HG03520 (cell line): ENCODE data around the gene ELMO3.
A peak's percentile ranks its signal among the peaks of the same experiment; 100 is the strongest.

ENCODE experiments used
- ATAC-seq: cut with Tn5 transposase; IDR thresholded peaks from one replicate; pipeline ENCODE4 v1.9.1; 2021; ENCODE audit warnings: mild to moderate bottlenecking, moderate library complexity; ENCODE audit not compliant: unreplicated experiment

The ELMO3 gene

DNA sequence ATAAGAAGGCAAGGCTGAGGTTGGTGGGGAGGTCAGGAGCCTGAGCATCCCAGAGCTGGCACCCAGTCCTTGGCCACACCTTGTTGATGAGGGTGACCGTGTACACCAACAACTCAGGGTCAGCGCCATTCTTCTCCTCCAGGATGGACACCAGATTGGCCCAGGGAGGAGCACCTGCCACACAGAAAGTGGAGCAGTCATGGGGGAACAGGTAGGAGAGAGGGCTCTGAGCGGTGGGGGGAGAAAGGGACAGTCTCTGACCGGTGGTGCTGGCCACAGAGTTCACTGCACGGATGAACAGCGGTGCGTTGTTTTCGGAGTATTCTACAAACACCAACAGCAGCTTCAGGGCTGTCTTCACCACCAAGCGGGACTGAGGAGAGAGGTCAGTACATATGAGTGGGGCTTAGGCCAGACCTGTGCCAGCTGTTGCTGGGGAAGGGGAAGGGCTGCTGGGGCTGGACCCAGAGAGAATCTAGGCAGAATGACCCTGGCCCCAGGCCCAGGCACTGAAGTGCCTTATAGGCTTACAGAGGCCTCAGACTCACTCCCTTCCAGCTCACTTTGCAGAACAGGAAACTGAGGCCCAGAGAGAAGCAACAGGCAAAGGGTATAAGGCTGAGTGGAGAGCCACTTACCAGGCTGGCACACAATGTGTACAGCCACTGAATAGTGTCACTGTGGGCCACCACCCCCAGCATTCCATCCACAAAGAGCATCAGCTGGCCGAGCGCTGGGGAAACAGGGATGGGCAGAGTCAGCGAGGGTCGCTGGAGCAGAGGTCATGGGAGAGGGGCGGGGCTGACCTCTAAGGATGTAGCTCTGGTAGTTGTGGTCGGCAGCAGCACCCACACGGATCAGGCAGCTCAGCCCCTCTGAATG lies 38.7 kb downstream of the ELMO3 start:
- ATAC-seq: no peak

DNA sequence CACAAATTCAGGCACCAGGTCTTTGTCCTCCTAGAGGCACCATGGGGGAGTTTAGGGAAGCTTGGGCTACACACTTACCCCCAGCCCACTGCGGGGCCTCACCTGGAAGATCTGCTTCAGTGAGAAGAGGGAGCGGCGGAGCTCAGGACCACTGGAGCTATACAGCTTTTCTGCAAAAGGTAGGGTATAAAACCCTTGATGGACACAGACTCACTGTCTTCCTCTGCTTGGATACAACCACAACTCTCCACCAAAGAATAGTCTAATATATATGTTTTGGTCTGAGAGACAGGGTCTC lies 39.3 kb downstream of the ELMO3 start:
- ATAC-seq: no peak

DNA sequence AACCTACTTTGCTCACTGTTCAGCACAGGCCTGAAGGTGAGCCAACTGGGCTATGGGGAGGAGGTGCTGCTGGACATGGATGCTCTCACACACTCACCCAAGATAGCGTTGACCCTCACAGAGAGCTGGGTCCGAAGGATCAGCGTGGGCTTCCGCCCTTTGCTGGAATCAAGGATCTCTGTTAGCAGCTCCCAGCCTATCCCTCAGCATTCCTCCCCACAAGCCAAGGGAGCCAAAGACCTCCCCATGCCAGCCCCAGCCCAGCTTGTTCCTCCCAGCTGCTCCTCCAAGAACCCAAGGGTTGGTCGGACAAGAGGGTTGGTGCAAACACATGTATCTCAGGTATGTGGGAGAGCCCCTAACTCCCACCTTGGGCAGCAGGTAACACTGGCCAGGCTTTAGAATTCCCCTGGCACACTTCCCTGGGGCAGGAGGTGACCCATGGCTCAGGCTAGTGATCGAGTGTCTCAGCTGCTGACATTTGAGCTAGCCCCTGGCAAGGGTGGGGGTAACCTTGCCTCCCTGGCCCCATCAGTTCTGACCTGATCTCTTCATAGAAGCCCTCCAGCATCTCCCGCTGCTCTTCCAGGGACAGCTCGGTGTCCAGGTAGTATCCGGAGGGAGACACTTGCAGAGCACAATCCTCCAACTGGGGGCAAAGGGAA lies 40.0 kb downstream of the ELMO3 start:
- ATAC-seq: no peak

DNA sequence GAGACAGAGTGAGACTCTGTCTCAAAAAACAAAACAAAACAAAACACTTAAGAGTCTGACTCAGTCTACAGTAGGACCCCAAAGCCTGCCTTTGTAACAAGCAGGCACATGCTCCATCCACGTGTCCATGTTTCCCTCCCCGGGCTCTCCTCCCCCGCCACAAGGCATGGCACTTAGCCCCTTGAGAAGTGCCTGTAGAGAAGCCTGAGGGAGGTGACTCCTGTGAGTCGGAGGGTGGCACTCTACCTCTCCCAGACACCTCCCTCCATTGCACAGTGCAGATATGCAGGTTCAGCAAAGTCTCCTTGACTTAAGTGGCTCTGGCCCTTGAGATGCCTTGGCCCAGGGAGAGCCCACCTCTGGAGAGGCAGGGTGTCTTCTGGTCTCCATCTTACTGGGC lies 41.6 kb downstream of the ELMO3 start:
- ATAC-seq: no peak

DNA sequence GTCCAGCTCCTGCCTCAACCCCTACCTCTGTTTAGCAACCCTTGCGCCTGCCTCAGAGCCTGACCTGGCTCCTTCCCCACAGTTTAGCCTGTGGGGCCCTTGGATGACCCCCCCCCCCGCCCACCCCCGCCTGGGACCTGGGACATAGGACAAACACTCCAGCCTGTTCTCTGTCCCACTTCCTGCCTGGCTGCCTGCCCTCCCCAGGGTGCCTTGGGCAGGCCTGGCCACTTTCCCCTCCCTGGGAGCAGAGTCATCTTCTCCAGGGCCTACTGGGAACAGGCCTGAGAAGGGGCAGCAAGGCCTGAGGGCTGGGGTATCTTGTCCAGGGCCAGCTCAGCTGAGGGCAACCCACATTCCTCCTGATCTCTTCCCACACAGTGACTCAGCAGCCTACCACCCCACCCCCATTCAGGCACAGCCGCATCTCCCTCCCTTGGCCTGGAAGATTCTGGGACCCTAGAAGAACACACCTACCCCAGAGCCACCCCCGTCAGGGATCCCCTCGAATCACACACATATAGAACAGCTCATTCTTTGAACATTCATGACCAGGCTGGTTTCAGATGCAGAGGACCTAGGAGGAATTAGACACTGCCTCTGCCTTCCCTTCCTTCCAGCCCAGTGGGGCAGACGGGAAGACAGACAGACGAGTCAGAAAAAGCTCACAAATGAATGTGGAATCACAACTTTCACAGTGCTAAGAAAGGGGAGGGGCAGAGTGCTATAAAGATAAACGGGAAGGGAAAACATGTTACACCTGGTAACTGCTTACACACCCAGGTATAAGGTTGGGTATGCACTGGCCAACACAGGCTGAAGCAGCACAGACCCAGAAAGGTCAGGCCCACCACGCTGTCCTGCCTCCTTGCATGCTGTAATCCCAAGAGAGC lies 42.3 kb downstream of the ELMO3 start:
- ATAC-seq: no peak

DNA sequence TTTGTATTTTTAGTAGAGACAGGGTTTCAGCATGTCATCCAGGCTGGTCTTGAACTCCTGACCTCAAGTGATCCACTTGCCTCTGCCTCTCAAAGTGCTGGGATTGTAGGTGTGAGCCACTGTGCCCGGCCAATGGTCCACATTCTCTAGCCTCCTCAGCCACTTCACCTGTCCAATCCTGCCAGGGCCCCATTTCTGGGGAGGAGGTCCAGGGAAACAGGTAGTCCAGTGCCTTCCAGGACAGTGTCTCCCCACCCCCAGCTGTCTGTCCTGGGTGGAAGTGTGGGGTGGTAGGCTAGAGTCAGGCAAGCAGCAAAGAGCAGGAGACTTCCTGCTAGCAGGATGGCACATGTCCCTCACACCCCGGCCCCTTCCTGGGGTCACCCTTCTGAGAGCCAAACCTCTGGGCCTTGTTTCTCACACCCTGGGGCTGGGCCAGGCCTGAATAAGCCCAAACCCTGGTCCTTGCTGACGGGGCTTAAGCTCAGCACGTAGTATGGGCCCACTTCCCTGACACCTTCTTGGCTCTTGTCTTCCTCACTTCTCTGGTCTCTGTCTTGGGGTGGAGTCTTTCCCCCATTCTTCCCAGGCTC lies 43.3 kb downstream of the ELMO3 start:
- ATAC-seq: no peak

DNA sequence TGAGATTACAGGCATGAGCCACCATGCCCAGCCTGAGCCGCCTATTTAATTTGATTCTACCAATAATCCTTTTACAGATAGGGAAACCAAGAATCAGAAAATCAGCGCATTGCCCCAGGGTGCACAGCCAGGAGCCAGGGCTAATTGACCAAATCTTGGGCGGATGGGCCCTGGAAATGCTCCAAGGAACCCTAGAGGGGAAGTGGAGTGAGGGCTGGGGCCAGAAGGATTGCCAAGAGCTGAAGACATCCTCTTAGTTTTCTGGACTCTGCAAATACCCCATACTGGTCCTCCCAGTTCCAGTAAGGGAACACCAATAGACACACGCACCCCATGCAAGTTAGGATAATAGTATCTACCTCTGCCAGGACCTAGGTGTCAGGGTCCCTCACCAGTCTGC lies 44.5 kb downstream of the ELMO3 start:
- no peak for ATAC-seq

DNA sequence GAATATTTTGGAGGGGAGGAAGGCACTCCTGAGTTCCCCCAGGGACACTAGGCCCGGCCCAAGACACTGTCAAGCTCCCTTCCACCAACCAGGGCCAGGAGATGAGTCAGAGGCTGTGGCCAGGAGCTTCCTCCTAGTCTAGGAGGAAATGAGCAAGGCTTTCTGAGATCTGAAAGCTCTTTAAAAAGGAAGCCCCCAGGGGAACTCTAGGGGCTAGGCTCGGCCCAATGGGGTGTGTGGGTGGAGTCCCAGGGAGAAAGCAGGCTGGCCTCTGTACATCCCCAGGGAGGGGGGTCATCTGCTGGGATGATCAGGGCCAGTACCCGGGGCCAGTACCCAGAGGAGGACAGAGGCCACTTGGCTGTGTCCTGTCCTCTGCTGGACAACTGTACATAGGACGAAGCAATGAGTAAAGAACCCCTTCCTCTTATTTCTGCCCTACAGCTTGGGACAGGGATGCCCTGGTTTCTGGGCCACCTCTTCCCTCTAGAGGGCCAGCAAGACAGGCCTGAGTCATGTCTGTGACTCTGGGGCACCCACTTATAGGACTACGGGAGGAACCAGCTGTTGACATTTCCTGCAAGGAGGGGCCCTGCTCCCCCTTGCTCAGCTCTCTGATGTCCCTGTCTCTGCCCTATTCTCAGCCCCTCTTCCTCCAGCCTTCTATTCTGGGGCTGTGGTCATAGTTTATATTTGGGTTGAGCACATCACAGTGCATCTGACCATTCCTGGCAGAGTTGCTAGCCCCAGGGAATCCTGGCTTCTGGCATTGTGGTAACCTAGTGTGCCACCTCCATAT lies 45.7 kb downstream of the ELMO3 start:
- peak; percentile 32 for ATAC-seq

DNA sequence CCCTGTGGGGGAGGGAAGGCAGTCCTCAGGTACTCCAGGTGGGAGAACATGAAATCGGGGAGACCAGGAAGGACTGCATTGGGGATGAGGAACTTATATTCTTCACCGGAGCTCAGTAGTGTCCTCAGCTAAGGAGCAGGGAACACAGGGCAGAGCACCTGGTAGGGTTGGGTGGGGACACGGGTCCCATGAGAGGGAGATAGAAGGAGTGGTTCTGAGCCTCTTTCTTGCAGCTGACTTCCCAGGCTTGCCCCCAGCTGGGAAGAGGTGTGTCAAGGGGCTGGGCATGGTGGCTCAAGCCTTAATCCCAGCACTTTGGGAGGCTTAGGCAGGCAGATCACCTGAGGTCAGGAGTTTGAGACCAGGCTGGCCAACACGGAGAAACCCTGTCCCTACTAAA lies 46.3 kb downstream of the ELMO3 start:
- no peak for ATAC-seq

DNA sequence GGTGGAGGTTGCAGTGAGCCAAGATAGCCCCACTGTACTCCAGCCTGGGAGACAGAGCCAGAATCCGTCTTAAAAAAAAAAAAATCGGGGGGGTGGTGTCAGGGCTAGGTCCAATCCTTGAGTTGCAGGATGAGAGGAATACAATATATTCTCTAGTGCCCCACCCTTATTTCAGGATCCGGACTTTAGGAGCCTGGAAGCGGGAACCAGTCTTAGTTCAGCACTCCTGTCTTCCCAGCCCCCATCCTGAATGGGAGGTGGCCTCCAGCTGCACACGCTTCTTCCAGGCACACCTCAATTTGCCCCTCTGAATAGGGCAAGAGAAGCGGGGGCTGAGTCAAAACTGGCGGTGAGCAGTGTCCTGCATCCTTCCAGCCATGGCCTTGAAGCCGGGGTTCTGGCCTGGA lies 46.7 kb downstream of the ELMO3 start:
- no peak for ATAC-seq

DNA sequence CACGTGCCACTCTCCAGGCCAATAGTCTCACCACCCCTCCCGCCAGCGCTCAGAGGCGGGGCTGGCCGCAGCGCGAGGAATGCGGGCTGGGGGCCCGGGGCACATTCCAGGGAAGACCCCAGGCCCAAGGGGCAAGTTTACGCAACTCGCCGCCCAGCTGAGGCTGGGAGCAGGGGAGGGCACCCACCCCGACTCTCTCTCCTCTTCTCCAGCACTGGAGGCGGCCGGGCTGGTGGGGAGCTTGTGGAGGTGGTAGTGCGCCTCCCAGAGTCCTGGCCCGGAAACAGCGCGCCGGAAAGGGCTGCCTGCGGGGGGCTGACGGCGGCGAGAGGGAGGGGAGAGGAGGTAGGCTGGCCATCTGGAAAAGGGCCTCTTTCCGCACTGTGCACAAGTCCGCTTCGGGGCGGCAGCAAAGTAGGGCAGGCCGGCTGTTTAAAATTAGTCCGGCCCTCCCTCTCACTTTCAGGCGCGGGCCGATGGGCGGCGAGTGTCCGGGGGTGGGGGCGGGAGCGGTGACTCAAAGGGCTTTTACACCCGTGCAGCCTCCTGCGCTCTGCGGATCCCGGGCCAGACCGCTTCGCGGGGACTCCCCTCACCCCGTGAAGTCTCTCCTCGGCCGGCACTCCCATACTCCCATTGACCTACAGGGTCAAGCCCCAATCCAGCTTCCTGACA lies 47.3 kb downstream of the ELMO3 start:
- peak; percentile 21 for ATAC-seq

DNA sequence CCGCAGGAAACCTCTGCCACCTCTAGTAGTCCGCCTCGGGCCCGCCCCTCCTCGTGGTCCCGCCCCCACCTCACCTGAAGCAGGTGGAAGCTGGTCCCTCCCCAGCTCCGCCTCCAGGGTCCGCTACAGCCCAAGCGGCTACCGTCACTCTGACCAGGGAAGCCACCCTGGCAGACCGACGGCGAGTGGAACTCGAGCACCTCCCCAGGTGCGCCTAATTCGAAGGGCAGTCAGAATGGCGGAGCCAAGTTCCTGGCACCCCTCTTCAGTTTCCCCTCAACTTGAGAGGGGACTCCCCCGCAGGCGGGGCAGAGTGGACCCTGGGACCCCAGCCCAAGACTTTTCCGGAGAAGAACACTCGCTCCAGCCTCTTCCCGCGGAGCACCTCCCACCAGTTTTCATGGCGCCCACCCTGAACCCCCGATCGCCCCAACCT lies 47.8 kb downstream of the ELMO3 start:
- peak; percentile 3 for ATAC-seq

DNA sequence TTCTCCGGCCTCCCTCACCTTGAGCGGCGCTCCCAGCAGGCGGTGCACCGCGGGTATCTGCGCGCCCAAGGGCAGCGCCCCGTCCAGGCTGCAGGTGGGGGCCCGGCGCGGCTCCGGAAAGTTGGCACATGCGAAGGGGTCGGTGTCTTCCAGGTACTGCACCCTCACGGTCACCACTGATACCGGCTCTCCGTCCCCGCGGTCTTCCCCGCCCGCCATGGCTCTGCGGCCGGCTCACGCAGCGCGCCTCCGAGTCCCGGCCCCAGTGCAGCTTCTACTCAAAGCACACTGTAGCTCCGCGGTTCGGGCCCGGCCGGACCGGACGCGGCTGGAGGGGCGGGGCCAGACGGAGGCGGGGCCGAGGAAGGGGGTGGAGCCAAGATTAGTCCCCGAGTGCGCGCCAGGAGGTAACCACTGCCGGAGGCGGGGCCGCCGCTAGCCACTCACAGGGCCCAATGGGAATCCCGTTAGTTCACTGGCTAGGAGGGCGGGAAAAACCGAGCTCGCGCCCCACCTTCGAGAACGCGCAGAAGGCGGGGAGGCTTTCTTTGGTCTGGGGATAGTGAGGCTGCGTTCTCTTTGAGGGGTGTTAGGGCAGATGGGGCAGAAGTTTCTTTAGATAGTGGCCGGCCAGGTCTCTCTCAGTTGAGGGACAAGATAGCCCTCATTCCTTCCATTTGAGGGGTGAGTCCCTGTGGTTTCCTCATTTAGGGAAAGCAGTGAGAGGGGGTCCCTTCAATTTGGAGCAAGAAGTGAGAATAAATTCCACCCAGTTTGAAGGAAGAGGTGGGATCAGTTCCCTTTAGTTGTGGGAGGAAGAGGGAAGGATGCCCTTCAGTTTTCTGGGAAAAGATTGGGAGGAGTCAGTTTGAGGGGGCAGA lies 48.5 kb downstream of the ELMO3 start, which contains the start of gene FHOD1:
TSS of gene FHOD1 (minus strand) at position 290 of the 881 bp plus-strand sequence. CDS start at position 219, 71 bp downstream.
- peak; percentile 51 for ATAC-seq

DNA sequence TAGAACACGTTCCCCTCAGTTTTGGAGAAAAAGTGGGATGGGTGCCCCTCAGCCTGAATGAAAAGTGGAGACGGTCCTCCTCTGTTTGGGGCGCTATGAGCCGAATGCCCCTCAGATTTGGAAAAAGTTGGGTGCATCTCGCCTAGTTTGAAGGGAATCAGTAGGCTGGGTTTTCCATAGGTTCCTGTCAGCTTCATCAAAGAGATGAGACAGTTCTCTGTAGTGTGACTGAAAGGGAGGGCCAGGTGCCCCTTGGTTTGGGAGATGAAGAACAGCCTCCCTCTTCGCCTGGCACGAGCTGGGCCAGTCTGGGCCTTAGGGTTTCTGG lies 49.1 kb downstream of the ELMO3 start:
- no peak for ATAC-seq

DNA sequence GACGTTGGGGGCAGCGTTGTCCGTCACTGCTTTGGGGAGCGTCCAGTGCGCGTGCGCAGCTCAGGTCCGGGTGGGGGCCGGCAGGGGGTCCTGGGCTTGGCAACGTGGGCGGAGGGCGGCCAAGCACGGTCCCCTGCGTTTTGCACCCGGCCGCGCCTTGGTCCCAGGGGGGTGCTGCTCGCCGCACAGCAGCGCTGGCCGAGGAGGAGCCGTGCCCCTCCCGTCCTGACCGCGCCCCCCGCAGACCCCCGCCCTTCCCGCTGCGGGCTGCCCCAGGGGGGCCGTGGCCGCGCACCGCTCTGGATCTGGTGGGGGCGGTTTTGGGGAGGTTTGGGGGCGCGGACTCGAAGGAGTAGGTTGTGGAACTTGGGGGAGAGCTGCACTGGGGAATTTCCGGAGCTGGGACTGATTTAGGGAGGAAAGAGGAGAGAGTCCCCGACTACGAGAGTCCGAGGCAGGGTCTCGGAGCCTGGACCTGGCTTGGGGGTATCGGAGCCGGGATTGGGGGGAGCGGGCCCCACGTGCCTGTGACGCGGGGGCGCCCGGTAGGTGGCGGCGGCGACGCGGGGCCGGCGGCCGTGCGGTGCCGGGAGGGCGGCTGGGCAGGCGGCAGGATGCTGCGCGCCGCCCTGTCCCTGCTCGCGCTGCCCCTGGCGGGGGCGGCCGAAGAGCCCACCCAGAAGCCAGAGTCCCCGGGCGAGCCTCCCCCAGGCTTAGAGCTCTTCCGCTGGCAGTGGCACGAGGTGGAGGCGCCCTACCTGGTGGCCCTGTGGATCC lies 49.7 kb downstream of the ELMO3 start, which contains the start of gene SLC9A5:
TSS of gene SLC9A5 (plus strand) at position 579 of the 777 bp plus-strand sequence. CDS start at position 615, 36 bp downstream.
- no peak for ATAC-seq

DNA sequence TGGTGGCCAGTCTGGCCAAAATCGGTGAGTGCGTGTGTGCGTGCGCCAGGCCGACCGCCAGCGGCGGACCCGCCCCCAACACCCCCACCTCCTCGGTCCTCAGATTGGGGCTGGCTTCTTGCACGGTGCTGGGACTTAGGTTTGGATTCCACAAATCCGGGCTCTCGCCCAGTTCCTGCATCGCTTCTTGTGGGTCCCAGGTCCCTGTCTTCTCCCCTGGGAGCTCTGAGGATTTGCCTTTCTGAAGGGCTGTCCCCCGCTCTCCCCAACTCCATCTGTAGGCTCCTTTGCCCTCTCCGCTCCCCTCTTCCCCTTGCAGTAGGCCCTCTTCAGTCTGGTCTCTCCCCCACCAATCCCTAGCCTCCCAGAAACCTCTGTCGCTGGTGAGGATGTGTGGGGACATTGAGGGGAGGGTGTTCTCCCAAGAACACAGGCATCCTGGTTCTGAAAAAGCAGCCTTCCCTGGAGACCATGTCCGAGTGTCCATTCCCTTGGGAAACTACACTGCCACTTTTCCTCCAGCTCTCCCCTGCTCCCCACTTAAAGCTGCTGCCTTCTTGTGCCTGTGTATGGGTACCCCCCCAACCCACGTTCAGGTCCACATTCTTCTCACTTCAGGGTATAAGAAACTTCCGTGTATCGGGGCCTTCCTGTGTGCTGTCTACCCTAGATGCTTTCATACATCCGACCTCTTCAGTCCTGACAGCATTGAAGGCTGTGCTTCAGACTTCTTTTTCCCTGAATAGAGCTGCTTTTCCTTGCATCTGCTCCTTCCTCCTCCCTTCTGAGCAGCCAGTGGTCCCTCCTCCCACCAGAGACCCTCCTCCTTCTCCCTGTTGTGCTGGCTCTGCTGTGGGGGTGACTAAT lies 50.5 kb downstream of the ELMO3 start:
- ATAC-seq: no peak

DNA sequence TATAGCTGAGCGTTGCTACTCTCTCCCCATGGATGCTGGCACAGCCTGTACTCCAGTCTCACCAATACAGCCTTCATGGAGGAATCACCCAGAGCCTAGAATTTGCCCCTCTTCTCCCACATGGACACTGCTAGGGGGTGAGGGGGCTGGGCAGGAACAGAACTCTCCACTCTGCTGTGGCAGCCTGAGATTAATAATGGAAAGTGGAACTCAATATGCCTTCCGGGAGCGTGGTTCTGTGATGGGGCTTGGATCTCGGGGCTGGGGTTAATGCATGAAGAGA lies 51.1 kb downstream of the ELMO3 start:
- ATAC-seq: no peak
